NCI-H1694 treated with DMSO at 0.1 percent for 48 hours (cell line): ENCODE measurements around the gene NAV3.
A peak's percentile ranks its signal among the peaks of the same experiment; 100 is the strongest.

Experiments used
- DNase-seq: peaks from one replicate; lab custom pipeline; 2025; lab: John Stamatoyannopoulos, UW

The NAV3 gene

DNA sequence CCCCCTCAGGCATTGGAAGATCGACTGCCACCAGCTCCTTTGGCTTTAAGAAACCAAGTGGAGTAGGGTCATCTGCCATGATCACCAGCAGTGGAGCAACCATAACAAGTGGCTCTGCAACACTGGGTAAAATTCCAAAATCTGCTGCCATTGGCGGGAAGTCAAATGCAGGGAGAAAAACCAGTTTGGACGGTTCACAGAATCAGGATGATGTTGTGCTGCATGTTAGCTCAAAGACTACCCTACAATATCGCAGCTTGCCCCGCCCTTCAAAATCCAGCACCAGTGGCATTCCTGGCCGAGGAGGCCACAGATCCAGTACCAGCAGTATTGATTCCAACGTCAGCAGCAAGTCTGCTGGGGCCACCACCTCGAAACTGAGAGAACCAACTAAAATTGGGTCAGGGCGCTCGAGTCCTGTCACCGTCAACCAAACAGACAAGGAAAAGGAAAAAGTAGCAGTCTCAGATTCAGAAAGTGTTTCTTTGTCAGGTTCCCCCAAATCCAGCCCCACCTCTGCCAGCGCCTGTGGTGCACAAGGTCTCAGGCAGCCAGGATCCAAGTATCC is 288.7 kb downstream of the NAV3 start:
- no peak for DNase-seq

DNA sequence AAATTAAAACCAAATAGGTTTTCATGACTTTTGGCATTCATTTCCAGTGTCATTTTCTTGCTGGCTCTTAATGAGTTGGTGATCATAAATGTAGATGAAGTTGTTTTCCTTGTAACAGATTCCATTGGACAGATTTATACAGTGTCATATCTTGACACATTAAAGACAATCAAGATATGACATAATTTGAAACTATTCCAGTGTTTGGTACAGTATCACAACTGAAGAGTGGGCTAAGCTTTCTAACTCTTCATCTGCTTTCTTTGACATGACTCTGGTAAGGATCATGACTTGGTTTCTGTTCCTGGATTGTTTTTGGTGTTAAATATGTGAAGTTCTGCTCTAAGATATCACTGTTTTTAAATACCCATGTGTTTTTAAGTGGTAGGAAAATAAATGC is 289.6 kb downstream of the NAV3 start:
- no peak for DNase-seq

DNA sequence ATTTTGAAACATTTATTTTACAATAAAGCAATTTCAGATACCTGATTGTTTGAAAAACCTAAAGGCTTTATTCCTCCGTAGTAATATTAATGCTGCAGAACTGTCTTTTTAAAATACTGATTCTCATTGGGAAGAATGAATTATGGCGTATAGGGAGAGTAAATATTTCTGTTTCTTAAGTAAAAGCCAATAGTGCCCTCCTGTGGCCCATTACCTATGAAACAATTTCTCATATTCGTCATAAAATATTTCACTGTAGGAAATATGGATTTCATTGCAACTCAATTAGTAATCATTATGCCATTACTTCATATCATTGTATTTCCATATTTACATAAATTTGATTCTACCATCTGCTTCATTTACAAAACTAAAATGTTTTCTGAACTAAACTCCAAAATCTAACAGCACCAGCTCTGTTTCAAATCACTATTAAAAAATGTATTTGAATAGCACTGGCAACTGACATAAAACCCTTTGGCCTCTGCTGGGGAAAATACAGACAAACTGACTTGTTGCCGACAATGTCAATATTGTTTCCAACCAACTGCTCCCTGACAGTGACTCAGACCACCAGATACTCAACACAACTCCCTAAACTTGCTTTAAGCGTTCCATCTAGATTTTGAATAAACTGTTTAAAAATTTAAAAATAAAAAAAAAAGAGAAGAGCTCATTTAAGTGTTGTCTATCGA is 290.3 kb downstream of the NAV3 start:
- peak; percentile 29 for DNase-seq

DNA sequence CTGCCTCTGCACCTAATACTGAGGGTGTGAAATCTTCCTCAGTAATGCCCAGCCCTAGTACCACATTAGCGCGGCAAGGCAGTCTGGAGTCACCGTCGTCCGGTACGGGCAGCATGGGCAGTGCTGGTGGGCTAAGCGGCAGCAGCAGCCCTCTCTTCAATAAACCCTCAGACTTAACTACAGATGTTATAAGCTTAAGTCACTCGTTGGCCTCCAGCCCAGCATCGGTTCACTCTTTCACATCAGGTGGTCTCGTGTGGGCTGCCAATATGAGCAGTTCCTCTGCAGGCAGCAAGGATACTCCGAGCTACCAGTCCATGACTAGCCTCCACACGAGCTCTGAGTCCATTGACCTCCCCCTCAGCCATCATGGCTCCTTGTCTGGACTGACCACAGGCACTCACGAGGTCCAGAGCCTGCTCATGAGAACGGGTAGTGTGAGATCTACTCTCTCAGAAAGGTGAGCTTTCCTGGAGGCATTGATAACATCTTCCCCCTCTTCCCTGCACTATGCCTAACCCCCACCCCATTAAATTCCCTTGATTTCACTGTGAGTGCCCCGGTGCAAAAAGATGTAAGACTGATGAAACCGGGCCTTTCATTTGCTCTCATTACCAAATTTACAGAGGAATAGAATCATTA is 291.4 kb downstream of the NAV3 start:
- no peak for DNase-seq

DNA sequence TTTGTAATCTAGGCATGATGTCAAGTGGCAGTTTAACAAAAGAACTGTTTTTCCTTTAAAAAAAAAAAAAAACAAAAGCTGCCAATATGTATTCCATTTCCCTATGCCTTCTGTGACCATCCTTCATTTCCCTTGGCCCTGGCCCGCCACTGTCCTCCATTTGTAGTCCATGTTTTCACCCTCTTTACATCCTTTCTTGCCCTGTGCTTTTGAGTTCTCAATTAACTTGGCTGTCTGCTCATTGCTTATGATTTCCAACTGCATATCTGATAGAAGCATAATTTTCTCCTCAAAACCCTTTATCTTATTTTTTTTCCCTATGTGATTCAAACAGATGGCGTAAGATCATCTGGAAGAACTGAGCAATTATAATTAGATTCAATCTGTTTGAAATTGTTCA is 297.5 kb downstream of the NAV3 start:
- DNase-seq: peak; percentile 4

DNA sequence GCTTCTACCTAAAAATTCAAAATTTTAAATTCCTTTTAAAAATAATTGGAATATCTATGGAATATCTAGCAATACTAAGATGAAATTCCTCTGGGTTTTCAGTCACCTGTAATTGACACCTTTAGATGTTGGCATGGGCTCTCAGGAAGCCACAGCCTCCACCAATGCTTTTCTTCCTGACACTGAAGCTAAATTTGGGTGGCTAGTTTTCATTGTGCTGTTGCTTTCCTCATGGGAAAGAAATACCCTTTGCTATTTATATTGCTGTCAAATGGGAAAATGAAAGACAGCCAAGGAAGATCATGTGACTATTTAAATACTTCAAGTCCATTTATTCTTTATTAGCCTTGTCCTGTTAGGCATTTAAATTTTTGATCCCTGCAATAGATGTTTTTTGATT is 313.0 kb downstream of the NAV3 start:
- no peak for DNase-seq

DNA sequence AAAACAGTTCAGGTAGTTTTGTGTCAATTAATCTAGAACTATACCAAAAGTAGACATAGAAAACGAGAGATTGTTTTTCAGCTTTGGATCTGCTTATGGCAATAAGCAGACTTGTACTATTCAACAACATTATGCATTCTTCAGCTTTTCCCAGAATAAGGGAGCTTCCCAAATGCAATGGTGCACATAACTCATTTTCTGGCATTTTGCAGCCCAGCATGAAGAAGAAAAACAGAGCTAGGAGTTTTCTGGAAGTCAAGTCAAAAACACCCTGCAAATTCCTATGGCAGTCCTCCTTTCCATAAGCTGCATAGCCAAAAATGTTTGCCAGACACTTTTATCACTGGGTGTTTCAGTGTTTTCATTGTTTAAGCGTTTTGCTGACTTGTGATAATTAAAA is 314.7 kb downstream of the NAV3 start:
- DNase-seq: no peak

DNA sequence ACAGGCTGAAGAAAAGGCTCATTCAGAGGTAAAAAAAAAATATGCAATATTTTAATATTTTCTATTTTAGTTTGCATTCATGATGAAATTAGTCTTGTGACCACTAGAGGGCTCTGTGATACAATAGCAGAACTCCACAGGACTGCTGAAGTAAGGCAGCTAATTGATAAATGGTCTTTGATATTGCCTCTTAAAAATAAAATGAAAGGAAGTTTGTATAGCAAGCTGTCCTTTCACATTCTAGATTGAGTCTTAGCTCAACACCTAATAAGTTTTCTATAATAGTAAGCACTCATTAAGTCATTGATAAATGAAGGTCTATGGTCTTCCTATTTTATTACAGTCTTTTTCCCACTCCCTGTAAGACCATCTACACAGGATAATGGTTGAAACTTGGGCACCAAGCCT is 315.7 kb downstream of the NAV3 start:
- DNase-seq: peak; percentile 39

DNA sequence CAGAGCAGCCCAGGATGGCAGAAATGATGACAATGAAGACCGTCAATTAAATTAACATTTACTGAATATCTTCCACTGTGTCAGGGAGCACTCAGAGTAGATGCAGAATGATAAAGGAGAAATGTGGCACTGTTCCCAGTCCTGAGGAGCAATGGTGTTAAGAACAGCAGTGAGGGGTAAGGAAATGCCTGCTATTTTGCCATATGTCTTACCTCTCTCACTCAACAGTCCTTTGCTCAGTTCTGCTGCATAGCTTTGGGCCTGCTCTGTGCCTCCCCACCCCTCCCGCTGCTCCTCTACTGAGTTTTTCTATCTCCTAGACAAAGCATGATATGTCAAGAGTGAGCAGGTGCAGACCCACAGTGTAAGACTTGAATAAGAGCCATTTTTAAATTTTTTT is 318.8 kb downstream of the NAV3 start:
- DNase-seq: peak; percentile 23

DNA sequence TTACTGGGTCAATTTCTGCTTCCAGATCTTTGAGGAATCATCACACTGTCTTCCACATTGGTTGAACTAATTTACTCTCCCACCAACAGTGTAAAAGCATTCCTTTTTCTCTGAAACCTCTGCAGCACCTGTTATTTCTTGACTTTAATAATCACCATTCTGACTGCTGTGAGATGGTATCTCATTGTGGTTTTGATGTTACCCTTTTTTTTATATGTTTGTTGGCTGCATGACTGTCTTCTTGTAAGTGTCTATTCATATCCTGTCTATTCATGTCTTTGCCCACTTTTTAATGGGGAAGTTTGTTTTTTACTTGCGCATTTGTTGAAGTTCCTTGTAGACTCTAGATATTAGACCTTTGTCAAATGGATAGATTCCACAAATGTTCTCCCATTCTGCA is 324.9 kb downstream of the NAV3 start:
- no peak for DNase-seq

DNA sequence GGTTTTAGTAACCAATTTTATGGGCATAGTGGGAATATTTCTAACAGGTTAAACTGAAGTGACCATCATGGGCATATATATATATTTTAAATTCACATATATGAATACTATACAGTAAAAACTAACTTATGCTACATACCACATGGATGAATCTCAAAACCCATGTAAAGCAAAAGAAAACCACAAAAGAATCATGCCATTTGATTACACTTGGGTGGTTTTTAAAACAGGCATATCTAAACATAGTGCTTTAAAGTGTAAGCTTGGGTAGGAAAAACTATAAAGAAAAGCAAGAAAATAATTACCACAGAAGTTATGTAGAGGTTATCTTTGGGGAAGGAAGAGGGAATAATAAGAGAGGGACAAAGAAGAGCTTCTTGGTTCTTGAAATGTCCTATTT is 326.1 kb downstream of the NAV3 start:
- DNase-seq: no peak

DNA sequence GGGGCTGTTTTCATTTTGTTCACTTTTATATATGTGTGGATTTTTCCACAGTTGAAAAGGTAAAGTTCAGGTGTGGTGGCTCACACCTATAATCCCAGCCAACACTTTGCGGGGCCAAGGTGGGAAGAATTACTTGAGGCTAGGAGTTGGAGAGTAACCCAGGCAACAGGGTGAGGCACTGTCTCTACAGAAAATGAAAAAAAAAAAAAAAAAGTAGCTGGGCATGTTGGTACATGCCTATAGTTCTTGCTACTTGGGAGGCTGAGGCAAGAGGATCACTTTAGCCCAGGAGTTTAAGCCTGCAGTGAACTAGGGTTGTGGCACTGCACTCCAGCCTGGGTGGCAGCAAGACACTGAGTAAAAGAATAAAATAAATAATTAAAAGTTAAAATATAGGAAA is 326.5 kb downstream of the NAV3 start:
- DNase-seq: no peak

DNA sequence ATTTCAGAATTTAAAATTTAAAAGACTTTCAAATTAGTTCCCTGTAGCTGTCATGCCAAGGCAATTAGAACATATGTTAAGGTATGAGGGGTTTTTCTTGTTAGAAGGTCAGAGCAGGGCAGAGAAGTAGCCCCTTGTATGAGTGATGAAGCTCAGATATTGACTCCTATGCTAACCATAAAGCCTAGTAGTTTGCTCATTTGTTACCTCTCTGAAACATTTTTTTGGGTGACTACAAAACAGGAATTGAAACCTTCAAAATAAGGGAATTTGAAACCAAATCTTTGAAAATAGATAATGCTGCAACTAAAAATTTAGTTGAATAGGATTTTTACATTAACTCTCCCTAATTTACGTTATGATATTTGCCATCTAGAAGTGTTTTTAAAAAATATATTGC is 333.5 kb downstream of the NAV3 start:
- DNase-seq: no peak

DNA sequence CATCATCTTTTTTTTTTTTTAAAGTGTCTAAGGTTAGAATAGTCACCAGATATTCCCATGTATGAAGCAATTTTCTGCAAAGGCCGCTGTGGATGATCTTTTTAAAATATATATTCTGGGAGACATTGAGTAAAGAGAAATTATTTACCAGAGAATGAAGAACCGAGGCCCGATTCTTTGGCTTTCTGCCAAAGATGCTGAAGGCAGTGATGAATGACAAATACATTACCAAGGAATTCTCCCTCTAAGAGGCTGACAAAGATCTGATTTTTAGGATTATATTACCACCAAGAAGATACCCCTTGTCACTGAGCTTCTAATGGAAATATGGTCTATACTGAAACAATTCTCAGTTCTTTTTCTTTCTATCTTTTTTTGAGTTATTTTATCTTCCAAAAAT is 336.8 kb downstream of the NAV3 start:
- no peak for DNase-seq

DNA sequence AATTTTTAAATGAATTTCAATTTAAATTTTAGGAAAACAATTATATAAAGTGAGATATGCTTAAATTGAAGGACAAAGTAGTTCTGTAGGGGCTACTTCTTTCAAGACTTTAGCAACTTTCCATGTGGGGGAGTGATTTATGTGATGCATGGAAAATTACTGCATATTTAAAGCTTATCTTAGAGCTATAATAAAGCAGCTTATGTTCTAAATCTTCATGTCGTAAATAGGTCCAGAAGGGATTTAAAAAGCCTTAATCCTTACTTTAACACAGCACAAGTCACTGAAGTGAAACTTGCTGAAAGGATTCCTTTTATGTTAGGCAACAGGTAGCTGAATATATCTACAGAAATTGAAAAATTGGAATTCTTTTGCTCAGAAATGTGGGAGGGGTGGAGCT is 340.4 kb downstream of the NAV3 start:
- DNase-seq: no peak

DNA sequence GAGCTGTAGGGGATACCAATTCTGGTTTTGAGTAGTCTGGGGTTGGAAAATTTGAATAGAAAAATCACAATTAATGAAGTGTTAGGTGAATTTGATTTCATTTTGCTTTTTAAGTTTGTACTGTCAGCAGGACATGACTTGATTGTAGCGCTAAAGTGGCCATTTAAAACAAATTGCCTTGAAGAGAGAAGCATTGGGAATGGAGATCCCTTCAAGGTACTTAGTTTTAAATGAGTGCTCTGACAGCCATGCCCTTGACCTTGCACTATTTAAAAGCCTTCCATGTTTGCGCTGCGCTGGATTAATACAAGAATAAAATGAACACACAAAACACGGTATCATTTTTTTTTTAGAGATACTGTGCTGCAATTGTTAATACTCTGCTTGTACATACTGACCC is 345.9 kb downstream of the NAV3 start:
- no peak for DNase-seq

DNA sequence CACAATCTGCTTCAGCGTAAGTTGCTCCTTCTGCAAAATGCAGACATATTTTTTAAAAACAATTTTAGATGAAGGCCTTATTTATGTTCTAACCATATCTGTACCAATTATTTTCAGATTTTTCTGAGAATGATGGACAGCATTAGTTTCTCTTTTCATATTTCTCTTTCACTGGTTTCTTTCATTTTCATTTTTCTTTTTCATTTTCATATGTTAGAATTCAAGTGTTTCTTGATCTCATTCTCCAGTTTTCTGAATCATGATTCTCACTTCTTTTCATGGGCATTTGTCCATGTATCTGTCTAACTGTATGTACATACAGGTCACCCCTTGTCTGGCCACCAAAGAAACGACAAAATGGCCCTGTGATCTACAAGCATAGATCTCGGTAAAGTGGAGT is 346.6 kb downstream of the NAV3 start:
- DNase-seq: no peak

DNA sequence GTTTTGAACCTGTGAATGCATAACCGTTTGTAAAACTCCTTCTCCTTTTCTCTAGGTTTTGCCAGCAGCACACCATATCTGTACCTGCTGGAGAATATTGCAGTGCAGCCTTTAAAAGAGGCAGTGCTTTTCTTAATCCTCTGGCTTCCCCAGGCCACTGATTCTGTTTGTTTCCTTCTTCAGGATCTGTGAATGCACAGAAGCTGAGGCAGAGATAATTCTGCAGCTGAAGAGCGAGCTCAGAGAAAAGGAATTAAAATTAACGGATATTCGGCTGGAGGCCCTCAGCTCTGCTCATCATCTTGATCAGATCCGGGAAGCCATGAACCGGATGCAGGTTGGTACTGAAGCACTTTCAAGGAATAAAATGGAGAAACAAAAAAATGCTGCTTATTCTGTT is 348.7 kb downstream of the NAV3 start:
- DNase-seq: no peak

DNA sequence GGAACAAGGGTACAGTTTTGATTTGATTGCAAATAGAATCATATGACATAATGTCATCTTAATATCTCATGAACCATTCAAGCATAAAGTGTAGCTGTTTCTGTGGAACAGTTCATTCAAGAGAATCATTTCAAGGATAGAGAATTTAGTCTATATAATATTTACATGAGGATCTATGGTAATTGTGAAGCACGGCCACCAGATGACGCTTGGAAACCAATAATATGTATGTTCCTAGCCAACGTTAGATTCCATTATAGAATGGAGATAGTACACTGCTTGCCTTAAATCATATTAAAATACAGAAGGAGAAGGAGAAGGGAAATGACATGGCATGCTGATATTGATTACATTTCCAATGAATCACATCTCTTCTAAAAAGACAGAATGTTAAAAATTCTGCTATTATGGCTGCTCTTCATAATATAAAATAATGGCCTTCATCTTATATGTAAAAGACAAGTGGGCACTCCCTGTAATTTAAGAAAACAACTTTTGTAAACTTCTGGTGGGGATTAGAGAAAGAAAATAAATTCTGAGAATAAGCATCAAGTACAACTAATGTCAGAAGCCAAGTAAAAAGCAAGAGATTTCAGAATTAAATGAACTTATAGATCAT is 351.0 kb downstream of the NAV3 start:
- peak; percentile 59 for DNase-seq

DNA sequence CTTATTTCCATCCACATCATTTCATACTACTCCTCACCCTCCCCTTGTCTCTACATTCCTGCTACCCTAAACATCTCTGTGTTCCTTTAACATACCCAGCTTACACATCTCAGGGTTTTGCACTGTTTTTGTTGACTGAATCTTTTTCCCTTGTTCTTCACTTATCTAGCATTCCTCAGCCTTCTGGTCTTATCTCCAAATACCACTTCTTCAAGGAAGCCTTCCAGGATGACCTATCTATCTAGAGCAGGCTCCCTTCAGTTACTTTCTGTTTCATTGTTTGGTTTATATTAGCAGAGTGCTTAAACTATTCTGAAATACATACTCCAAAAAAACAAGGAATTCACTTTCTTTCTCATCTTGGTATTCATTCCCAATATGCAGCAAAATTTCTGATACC is 353.1 kb downstream of the NAV3 start:
- DNase-seq: no peak

DNA sequence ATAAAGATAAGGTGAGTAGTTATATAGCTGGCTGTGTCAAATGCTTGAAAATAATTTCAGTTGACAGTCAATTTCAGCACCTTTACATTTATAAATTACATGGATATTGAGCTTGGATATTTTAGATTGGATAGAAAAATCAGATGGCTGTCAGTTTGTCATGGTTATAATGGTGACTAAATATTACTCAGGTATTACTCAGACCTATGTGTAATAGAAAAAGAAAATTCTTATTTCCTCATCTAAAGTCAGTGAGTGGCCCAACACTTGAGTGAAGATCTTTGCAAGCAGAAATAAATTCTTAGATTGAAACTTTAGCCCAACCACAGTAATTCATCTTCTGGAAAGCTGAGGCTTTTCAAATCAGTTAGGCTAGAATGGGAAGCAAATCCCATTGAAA is 354.4 kb downstream of the NAV3 start:
- DNase-seq: no peak

DNA sequence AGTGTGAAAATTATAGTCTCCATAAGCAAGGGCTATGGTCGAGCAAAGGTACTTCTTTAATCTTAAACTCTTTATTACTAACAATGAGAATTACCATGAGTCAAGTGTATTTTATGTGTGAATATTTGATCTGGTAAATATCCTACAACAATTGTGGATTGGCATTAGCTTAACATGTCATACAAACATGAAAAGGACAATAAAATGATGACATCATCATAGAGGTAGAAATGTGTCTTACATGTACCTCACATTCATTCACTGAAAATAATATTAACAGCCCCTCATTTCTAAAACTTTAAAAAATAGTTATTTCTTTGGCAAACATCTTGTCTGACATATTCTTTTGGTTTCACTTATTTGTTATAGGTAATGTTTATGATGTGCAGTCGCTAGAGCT is 355.0 kb downstream of the NAV3 start:
- no peak for DNase-seq

DNA sequence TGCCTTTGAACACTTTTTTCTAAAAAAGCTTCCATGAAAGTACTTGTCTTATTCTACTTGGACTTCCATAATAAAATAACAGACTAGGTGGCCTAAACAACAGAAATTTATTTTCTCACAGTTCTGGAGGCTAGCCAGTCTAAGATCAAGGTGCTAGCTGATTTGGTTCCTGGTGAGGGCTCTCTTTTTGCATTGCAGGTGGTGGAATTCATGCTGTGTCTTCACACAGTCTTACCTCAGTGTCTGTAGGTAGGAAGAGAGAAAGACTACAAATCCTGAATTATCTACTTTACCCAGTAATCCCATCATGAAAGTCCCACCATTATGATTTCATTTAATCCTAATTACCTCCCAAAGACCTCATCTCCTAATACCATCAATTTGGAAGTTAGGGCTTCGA is 356.0 kb downstream of the NAV3 start:
- no peak for DNase-seq
